Activated naive CD8-positive, alpha-beta T cell treated with anti-CD3 and anti-CD28 coated beads, Interleukin-2, amount 50 U/mL, for 16 hours (primary cell): ENCODE results near the gene NNT.
"Not testable (repeated sequence)": the region's sequence is repeated elsewhere in the genome, so short reads cannot be mapped to it uniquely, and the experiment has no call there.

ENCODE experiments used
- DNase-seq: peaks from one replicate; pipeline ENCODE4 v3.0.0-alpha.2; 2020; ENCODE audit warnings: low read depth, low spot score

The NNT gene

GRCh38 chr5:43704243-43704642 is 101.3 kb downstream of the NNT start:
- DNase-seq, result no peak

- not testable (repeated sequence) for DNase-seq
Measured at GRCh38 chr5:43706576-43706975, 103.6 kb downstream of the NNT start.

- DNase-seq, result no peak
Measured at GRCh38 chr5:43711496-43711895, 108.5 kb downstream of the NNT start.

- no peak for DNase-seq
Measured at GRCh38 chr5:43712081-43712480, 109.1 kb downstream of the NNT start.

GRCh38 chr5:43719783-43720182 is 116.8 kb downstream of the NNT start:
- DNase-seq, result not testable (repeated sequence)

GRCh38 chr5:43728581-43728980 is 125.6 kb downstream of the NNT start:
- DNase-seq, result no peak

- DNase-seq, result no peak
Measured at GRCh38 chr5:43729846-43730478, 127.0 kb downstream of the NNT start.

- DNase-seq, result no peak
Measured at GRCh38 chr5:43730832-43731342, 127.9 kb downstream of the NNT start.

- no peak for DNase-seq
Measured at GRCh38 chr5:43731573-43731972, 128.6 kb downstream of the NNT start.

- not testable (repeated sequence) for DNase-seq
Measured at GRCh38 chr5:43745923-43746548, 143.1 kb downstream of the NNT start.

- DNase-seq, result no peak
Measured at GRCh38 chr5:43750809-43751208, 147.8 kb downstream of the NNT start.

- DNase-seq, result no peak
Measured at GRCh38 chr5:43753069-43753468, 150.1 kb downstream of the NNT start.
